ENCODE data around the gene SLC17A3. TPM values are rescaled to one million over a fixed set of nuclear protein-coding genes. Genes with fewer than 3 reads are reported as not detected.

Gene SLC17A3
- total and polyA plus RNA-seq, 9 of the 15 experiments (the other 6 are each of a cell fraction or from before 2014, with no cell fraction given) = 0.04 to 0.08 TPM; not detected in 7

- TF ChIP-seq RERE (CRISPR knock-in tag; IDR thresholded peaks at IDR 0.05; ENCODE audit: borderline replicate concordance) = no peak
- TF ChIP-seq CGGBP1 (CRISPR knock-in tag; IDR thresholded peaks at IDR 0.05) = no peak
- no peak for TF ChIP-seq ZNF644 (tag; IDR thresholded peaks at IDR 0.05; ENCODE audit: low read depth)
- no peak for TF ChIP-seq LEF1 (IDR thresholded peaks at IDR 0.05)
Measured at GRCh38 chr6:25821341-25821740, 52.7 kb downstream of the SLC17A3 start (continued).

- DNase-seq (ENCODE audit: extremely low read depth in 1 of 4, low spot score in 3 of 4) = no peak
- Histone ChIP-seq H2AFZ (ENCODE audit: low read depth, low read length) (no peak overlapping the region), H4K20me1 (replicated peaks; ENCODE audit: control insufficient read depth, insufficient read depth, low read length) (no peaks in the 10 kb centered on the region), H3K27ac (ENCODE audit: extremely low read depth, low read depth, low read length) (no peak overlapping the region), H3K4me1 (replicated peaks in 1 of 2; ENCODE audit: control insufficient read depth in 2 of 2, insufficient read depth in 2 of 2, low read length in 2 of 2) (no peaks in the 10 kb centered on the region), H3K4me2 (ENCODE audit: insufficient read depth, low read length) (no peak overlapping the region), H3K9me1 (ENCODE audit: control insufficient read depth, insufficient read depth, low read length) (no peaks in the 10 kb centered on the region), H3K36me3 (ENCODE audit: control insufficient read depth, insufficient read depth, low read length) (no peaks in the 10 kb centered on the region), H3K9ac (ENCODE audit: insufficient read depth in 1 of 2, low read depth in 2 of 2, low read length in 2 of 2) (no peak overlapping the region), H3K9me3 (replicated peaks; ENCODE audit: control insufficient read depth, insufficient read depth, low read depth, low read length) (no peaks in the 10 kb centered on the region), H3K27me3 (ENCODE audit: control insufficient read depth in 2 of 2, insufficient read depth in 2 of 2, low read length in 2 of 2) (peaks cover 5 to 11% of the 10 kb centered on the region in 2 experiments; a peak in 2 of 5 replicates), H3K4me3 (no peak overlapping the region), H3K79me2 (ENCODE audit: control insufficient read depth, insufficient read depth, low read length) (no peaks in the 10 kb centered on the region)
- CTCF ChIA-PET (ENCODE audit: low intra/inter-chr PET ratio) = no interaction called here
- TF ChIP-seq TCF7L2 (IDR thresholded peaks at IDR 0.05; ENCODE audit: low read depth, low read length) (no peak), RFX5 (IDR thresholded peaks at IDR 0.05; ENCODE audit: low read depth, low read length) (no peak), ZNF324 (CRISPR knock-in tag; IDR thresholded peaks at IDR 0.05) (no peak), KAT7 (CRISPR knock-in tag; IDR thresholded peaks at IDR 0.05; ENCODE audit: borderline replicate concordance) (no peak), ZBTB11 (CRISPR knock-in tag; IDR thresholded peaks at IDR 0.05) (no peak), TFAP4 (CRISPR knock-in tag; IDR thresholded peaks at IDR 0.05; ENCODE audit: borderline replicate concordance) (no peak)
- intact Hi-C loops (cut with micrococcal nuclease) (no loop called here), in situ Hi-C loops (cut with MboI) (no loop called here)
- no peak for FAIRE-seq
- no TSS peak for BruUV-seq (replicated peaks)
- WGBS (ENCODE audit: insufficient coverage, low coverage, missing lambda C conversion rate) = 0% methylated on average over 2 of the region's 2 CpGs
- ATAC-seq = no peak
- POLR2A ChIA-PET = interaction anchor here (0.9 to 1.0 kb wide), 2 partner anchors 36 to 186 kb away, joined by 3 read pairs; no protein-coding TSS in a partner anchor
Measured at GRCh38 chr6:25816252-25816651, 57.8 kb downstream of the SLC17A3 start.
